ENCODE measurements around the gene CDH16.

CDH16 gene

GRCh38 chr16:66895689-66895979, 23.1 kb downstream of the CDH16 start:
- DNase-seq: no peak

- DNase-seq: peak; percentile 57
Measured at GRCh38 chr16:66894948-66895688, 23.6 kb downstream of the CDH16 start.

GRCh38 chr16:66894055-66894454, 24.6 kb downstream of the CDH16 start:
- no peak for DNase-seq

DNA sequence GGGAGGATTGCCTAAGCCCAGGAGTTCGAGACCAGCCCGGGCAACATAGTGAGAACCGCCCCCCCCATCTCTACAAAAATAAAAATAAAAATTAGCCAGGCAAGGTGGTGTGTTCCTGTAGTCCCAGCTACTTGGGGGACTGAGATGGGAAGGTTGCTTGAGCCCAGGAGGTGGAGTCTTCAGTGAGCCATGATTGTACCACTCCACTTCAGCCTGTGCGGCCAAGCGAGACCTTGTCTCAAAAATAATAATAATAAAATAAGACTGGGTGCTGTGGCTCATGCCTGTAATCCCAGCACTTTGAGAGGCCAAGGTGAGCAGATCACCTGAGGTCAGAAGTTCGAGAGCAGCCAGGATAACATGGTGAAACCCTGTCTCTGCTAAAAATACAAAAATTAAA, 26.9 kb downstream of the CDH16 start:
- DNase-seq: no peak

- DNase-seq: no peak
Measured at GRCh38 chr16:66891360-66891759, 27.3 kb downstream of the CDH16 start.

- no peak for DNase-seq
Measured at GRCh38 chr16:66890799-66891198, 27.9 kb downstream of the CDH16 start.

GRCh38 chr16:66889622-66890021, 29.1 kb downstream of the CDH16 start:
- DNase-seq: no peak

GRCh38 chr16:66888647-66889615, 29.8 kb downstream of the CDH16 start:
- DNase-seq: no peak

GRCh38 chr16:66886914-66887313, 31.8 kb downstream of the CDH16 start:
- no peak for DNase-seq

- DNase-seq: no peak
Measured at GRCh38 chr16:66886321-66886720, 32.4 kb downstream of the CDH16 start.

DNA sequence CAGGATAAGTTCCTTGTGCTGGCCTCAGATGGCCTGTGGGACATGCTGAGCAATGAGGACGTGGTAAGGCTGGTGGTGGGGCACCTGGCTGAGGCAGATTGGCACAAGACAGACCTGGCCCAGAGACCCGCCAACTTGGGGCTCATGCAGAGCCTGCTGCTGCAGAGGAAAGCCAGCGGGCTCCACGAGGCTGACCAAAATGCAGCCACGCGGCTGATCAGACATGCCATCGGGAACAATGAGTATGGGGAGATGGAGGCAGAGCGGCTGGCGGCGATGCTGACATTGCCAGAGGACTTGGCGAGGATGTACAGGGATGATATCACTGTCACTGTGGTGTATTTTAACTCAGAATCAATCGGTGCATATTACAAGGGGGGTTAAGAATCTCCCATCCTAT, 33.2 kb downstream of the CDH16 start:
- DNase-seq: no peak

- DNase-seq: no peak
Measured at GRCh38 chr16:66882702-66883101, 36.0 kb downstream of the CDH16 start.

- DNase-seq: no peak
Measured at GRCh38 chr16:66881964-66882508, 36.6 kb downstream of the CDH16 start.

DNA sequence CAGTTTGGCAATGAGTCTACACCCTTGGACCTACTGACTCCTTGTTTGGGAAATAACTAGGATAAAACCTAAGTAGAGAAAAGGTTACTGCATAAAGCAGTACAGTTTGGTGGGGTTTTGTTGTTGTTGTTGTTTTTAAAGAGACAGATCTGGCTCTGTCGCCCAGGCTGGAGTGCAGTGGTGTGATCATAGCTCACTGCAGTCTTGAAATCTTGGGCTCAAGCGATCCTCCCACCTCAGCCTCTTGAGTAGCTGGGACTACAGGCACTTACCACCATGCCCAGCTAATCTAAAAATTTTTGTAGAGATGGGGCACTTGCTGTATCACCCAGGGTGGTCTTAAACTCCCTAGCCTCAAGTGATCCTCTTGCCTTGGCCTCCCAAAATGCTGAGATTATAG, 37.1 kb downstream of the CDH16 start:
- DNase-seq: no peak

- DNase-seq: peak; percentile 24
Measured at GRCh38 chr16:66881014-66881417, 37.7 kb downstream of the CDH16 start.

- peak; percentile 89 for DNase-seq
Measured at GRCh38 chr16:66880288-66881013, 38.2 kb downstream of the CDH16 start, which contains the start of gene PDP2. PDP2 (plus strand) TSS chr16:66880515; CDS start chr16:66884285, 3,770 bp downstream.

- DNase-seq: peak; percentile 45
Measured at GRCh38 chr16:66878067-66878466, 40.6 kb downstream of the CDH16 start.

DNA sequence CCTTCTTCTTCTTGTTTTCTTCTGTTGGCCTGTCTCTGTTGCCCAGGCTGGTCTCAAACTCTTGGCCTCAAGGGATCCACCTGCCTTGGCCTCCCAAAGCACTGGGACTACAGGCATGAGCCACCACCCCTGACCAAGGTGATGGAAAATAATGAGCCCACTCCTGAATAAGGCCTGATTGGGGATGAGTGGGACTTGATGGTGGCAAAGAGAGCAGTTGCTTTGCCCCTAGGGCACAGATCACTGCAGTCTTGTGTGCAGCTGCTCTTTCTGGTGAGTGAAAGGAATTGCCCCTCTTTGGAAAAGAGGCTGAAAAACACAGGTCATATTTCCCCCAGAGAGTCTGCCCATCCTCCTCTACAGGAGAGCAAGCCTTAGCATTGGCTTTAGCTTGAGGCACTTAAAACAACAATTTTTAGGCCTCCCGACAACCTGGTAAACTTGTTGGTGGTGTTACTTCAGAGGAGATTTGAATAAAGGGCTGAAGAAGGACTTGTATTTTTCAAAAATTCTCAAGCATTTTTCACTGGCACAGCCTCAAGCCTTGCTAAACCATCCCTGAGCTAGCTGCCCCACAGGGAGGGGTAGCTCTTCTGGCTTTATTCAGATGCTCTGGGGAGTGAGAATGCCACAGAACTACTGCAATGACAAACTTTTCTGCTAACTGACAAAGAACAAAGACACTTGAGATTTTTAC, 44.5 kb downstream of the CDH16 start:
- no peak for DNase-seq

DNA sequence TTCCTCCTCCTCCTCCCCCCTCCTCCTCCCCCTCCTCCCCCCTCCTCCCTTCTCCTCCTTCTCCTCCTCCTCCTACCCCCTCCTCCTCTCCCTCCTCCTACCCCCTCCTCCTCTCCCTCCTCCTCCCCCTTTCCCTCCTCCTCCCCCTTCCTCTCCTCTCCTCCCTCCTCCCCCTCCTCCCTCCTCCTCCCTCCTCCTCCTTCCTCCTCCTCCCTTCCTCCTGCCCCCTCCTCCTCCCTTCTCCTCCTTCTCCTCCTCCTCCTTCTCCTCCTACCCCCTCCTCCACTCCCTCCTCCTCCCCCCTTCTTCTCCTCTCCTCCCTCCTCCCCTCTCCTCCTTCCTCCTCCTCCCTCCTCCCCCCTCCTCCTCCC, 45.0 kb downstream of the CDH16 start:
- DNase-seq: no peak

DNA sequence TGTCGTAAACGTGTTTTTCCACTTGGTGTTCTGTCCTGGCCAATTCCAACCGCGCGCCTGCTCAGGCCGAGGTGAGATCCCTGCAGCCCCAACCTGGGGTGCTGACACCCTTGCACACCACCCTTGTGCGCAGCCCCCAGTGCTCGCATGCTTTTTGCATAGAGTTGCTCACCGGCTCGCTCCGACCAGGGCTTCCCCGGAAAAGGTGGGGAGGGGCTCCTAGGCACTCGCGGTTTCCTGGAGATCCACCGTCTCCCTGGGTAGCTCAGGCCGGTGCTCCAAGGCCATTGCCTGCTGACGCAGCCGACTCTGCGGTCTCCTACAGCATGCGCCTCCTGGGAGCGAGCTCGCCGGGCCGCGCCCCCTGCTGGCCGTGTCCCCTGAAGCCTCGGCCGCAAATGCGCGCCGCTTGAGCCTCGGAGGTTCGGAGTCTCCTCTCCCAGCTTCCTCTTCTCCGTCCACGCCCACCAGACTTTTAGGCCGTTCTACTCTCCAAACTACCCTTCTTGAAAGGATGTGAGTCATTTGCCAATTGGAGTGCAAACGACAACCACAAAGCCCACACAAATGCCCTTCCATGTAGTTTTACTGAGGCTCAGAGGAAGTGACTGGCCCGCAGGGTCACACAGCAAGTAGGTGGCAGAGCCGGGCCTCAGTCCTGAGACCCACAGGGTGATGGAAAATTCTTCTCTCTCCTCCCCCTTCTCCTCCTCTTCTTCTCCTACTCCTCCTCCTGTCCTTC, 45.6 kb downstream of the CDH16 start:
- DNase-seq: peak; percentile 85

DNA sequence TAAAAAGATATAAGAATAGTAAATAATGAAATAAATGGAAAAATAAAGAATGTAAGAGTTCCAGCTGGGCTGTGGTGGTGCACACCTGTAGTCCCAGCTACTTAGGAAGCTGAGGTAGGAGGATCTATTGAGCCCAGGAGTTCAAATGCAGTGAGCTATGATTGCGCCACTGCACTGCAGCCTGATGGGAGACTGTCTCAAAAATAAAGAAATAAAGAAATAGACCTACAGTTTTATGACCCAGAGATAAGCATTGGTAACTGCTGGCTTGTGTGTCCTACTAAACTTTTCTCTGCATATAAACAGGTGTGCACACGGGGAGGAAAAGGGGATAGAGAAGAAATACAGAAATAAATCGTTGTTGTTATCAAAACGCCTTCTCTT, 46.1 kb downstream of the CDH16 start:
- no peak for DNase-seq

- no peak for DNase-seq
Measured at GRCh38 chr16:66871840-66872239, 46.8 kb downstream of the CDH16 start.

Measured in activated naive CD4-positive, alpha-beta T cell treated with anti-CD3 and anti-CD28 coated beads, Interleukin-2, amount 50 U/mL, for 16 hours (primary cell).